ENCODE measurements around the gene ANKRD31. TPM values are rescaled to one million over a fixed set of nuclear protein-coding genes. Genes with fewer than 3 reads are reported as not detected.

Gene ANKRD31
- total RNA-seq, 1 experiment from 2014 or later: 0.66 TPM

DNA sequence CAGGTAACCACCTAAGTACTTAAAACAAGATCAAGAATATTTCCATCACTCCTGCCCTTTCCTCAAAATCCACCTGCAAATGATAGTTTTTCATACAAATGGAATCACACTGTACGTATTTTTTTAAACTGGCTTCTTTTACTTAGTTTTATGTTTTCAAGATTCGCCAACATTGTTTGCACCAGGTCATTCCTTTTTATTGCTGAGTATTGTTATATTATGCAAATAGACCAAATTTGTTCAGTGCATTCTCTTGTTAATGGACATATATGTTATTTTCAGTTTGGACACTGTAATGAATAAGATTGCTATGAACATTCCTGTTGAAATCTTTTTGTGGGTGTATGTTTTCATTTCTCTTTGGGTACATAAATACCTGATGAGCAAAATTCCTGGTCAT is 8.3 kb upstream of the ANKRD31 start:
- ChIA-PET CTCF (no interaction called here), POLR2A (no interaction called here)
- intact Hi-C loops (cut with micrococcal nuclease; ENCODE audit: unreplicated experiment): no loop called here
- no peaks in the 10 kb centered on the region for H3K27me3 Mint-ChIP-seq (ENCODE audit: insufficient read depth, unreplicated experiment)
- Histone ChIP-seq H3K27me3 (replicated peaks; ENCODE audit: control insufficient read depth, insufficient read depth, low read length) (no peaks in the 10 kb centered on the region), H3K36me3 (ENCODE audit: control insufficient read depth, insufficient read depth, low read length) (no peaks in the 10 kb centered on the region), H3K4me1 (peaks cover 15% of the 10 kb centered on the region), H3K4me3 (ENCODE audit: low read depth, low read length) (no peak overlapping the region), H3K9me3 (no peaks in the 10 kb centered on the region)
- BruUV-seq (replicated peaks): no TSS peak
- no peaks in the 10 kb centered on the region for H3K36me3 Mint-ChIP-seq (ENCODE audit: insufficient read depth, unreplicated experiment)
- no peak overlapping the region for H3K27ac Mint-ChIP-seq (ENCODE audit: unreplicated experiment)
- no peaks in the 10 kb centered on the region for H3K9me3 Mint-ChIP-seq (ENCODE audit: unreplicated experiment)
- no peak for DNase-seq
- H3K4me1 Mint-ChIP-seq (ENCODE audit: low read depth, unreplicated experiment): peaks cover 18% of the 10 kb centered on the region
- TF ChIP-seq CTCF (IDR thresholded peaks at IDR 0.05; ENCODE audit: insufficient read depth in 1 of 2, low read depth in 1 of 2, low read length in 1 of 2, severe bottlenecking in 1 of 2, unreplicated experiment in 1 of 2): no peak
- no peak overlapping the region for H3K4me3 Mint-ChIP-seq (ENCODE audit: unreplicated experiment)

DNA sequence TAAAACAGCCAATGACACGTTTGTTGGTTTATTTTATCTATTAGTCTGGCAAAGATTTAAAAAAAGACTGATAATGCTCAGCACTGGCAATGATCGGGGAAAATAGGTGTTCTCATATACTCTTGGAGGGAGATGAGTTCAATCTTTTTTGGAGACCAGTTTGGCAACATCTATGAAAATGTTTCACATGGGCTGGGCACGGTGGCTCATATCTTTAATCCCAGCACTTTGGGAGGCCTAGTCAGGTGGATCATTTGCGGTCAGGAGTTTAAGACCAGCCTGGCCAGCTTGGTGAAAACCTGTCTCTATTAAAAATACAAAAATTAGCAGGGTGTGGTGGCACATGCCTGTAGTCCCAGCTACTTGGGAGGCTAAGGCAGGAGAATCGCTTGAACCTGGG is 6.8 kb upstream of the ANKRD31 start:
- Histone ChIP-seq H3K27me3 (replicated peaks; ENCODE audit: control insufficient read depth, insufficient read depth, low read length) (no peaks in the 10 kb centered on the region), H3K9me3 (no peaks in the 10 kb centered on the region), H3K4me3 (ENCODE audit: low read depth, low read length) (no peak overlapping the region), H3K36me3 (ENCODE audit: control insufficient read depth, insufficient read depth, low read length) (no peaks in the 10 kb centered on the region), H3K4me1 (peaks cover 25% of the 10 kb centered on the region)
- ChIA-PET CTCF (no interaction called here), POLR2A (no interaction called here)
- no peak overlapping the region for H3K4me3 Mint-ChIP-seq (ENCODE audit: unreplicated experiment)
- DNase-seq: no peak
- no peaks in the 10 kb centered on the region for H3K27me3 Mint-ChIP-seq (ENCODE audit: insufficient read depth, unreplicated experiment)
- no peak overlapping the region for H3K27ac Mint-ChIP-seq (ENCODE audit: unreplicated experiment)
- no peaks in the 10 kb centered on the region for H3K36me3 Mint-ChIP-seq (ENCODE audit: insufficient read depth, unreplicated experiment)
- TF ChIP-seq CTCF (IDR thresholded peaks at IDR 0.05; ENCODE audit: insufficient read depth in 1 of 2, low read depth in 1 of 2, low read length in 1 of 2, severe bottlenecking in 1 of 2, unreplicated experiment in 1 of 2): no peak
- no peaks in the 10 kb centered on the region for H3K9me3 Mint-ChIP-seq (ENCODE audit: unreplicated experiment)
- peaks cover 25% of the 10 kb centered on the region for H3K4me1 Mint-ChIP-seq (ENCODE audit: low read depth, unreplicated experiment)
- intact Hi-C loops (cut with micrococcal nuclease; ENCODE audit: unreplicated experiment): no loop called here
- no TSS peak for BruUV-seq (replicated peaks)

GRCh38 chr5:75243100-75243499 is 6.4 kb upstream of the ANKRD31 start:
- Histone ChIP-seq H3K9me3 (no peaks in the 10 kb centered on the region), H3K4me3 (ENCODE audit: low read depth, low read length) (no peak overlapping the region), H3K36me3 (ENCODE audit: control insufficient read depth, insufficient read depth, low read length) (no peaks in the 10 kb centered on the region), H3K4me1 (peaks cover 25% of the 10 kb centered on the region), H3K27me3 (replicated peaks; ENCODE audit: control insufficient read depth, insufficient read depth, low read length) (no peaks in the 10 kb centered on the region)
- TF ChIP-seq CTCF (IDR thresholded peaks at IDR 0.05; ENCODE audit: insufficient read depth in 1 of 2, low read depth in 1 of 2, low read length in 1 of 2, severe bottlenecking in 1 of 2, unreplicated experiment in 1 of 2): no peak
- Mint-ChIP-seq H3K4me1 (ENCODE audit: low read depth, unreplicated experiment) (peaks cover 25% of the 10 kb centered on the region), H3K36me3 (ENCODE audit: insufficient read depth, unreplicated experiment) (no peaks in the 10 kb centered on the region), H3K9me3 (ENCODE audit: unreplicated experiment) (no peaks in the 10 kb centered on the region), H3K27me3 (ENCODE audit: insufficient read depth, unreplicated experiment) (no peaks in the 10 kb centered on the region), H3K4me3 (ENCODE audit: unreplicated experiment) (no peak overlapping the region), H3K27ac (ENCODE audit: unreplicated experiment) (no peak overlapping the region)
- ChIA-PET POLR2A (no interaction called here), CTCF (no interaction called here)
- no TSS peak for BruUV-seq (replicated peaks)
- DNase-seq: peak in 1 of 2 experiments; percentile 22
- intact Hi-C loops (cut with micrococcal nuclease; ENCODE audit: unreplicated experiment): no loop called here

All from Caco-2 (cell line).